ENCODE data around the gene PPFIBP2.
"Not testable (repeated sequence)": the region's sequence is repeated elsewhere in the genome, so short reads cannot be mapped to it uniquely, and the experiment has no call there.

The PPFIBP2 gene

GRCh38 chr11:7651140-7651551 is 137.3 kb downstream of the PPFIBP2 start:
- H3K4me3 ChIP-seq (ENCODE audit: low read depth, low read length): no peak overlapping the region
- TF ChIP-seq CTCF (IDR thresholded peaks at IDR 0.05; ENCODE audit: low read depth, low read length): no peak

GRCh38 chr11:7651700-7652099 is 137.9 kb downstream of the PPFIBP2 start:
- H3K4me3 ChIP-seq (ENCODE audit: low read depth, low read length): no peak overlapping the region
- TF ChIP-seq CTCF (IDR thresholded peaks at IDR 0.05; ENCODE audit: low read depth, low read length): no peak

- no peak overlapping the region for H3K4me3 ChIP-seq (ENCODE audit: low read depth, low read length)
- no peak for TF ChIP-seq CTCF (IDR thresholded peaks at IDR 0.05; ENCODE audit: low read depth, low read length)
Measured at GRCh38 chr11:7654195-7654705, 140.5 kb downstream of the PPFIBP2 start.

DNA sequence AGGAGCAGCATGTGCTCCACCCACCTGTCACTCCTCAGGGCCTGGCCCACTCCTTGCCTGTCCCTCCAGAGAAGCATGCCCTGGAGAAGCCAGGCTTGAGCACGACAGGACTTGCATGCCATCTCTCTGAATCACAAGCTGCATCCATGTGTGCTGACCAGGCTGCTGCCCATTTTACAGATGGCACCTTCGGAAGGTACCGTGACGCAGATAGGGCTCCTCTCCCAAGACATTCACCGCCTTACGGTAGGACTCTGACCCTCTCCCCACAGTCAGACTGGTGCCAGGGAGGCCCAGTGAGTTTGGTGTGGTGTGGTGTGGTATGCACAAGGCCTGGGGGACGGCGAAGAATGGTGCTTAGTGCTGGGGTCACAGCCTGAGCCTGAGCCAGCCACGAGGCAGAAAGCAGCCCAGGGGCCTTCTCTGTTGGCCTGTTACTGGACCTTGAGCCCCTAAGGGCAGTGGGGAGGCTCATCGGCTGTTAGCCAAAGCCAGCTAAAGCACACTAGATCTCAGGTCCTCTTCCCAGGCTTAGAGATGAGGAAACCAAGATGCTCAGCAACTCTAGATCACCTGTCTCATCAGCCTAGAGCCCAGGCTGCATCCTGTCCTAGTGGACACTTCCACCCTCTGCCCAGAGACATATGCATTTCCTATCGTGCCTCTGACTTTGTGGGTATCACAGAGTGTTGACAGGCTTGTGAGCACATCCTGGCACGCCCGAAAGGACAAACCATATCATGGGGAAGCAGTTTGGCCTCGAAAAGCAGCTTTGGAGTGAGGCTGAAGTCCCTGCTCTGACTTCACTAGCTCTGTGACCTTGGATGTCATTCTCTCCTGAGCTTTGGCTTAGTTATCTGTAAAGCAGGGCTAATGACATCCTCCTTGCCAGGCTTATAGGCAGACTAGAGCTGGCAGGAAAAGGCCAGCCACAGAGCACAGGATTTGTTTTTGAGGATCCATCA is 141.7 kb downstream of the PPFIBP2 start:
- TF ChIP-seq CTCF (IDR thresholded peaks at IDR 0.05; ENCODE audit: low read depth, low read length): no peak
- no peak overlapping the region for H3K4me3 ChIP-seq (ENCODE audit: low read depth, low read length)

DNA sequence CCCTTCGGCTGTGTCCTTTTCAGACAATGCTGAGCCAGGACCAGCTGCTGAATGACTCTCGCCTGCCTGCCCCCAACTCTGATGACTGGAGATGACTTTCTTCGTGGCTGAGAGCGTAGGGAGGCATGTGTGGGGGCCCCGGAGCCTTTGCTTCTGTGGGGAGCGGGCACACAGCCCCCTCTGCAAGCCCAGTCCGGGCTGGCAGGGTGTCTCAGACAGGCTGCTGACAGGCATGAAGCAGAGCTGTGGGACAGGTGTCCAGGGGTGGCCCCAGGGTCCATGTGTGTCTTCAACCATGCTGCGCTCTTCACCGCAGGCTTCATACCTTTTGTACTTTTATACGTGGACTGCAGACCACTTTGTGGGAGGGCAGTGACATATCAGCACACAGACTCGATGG is 142.9 kb downstream of the PPFIBP2 start:
- no peak for TF ChIP-seq CTCF (IDR thresholded peaks at IDR 0.05; ENCODE audit: low read depth, low read length)
- no peak overlapping the region for H3K4me3 ChIP-seq (ENCODE audit: low read depth, low read length)

DNA sequence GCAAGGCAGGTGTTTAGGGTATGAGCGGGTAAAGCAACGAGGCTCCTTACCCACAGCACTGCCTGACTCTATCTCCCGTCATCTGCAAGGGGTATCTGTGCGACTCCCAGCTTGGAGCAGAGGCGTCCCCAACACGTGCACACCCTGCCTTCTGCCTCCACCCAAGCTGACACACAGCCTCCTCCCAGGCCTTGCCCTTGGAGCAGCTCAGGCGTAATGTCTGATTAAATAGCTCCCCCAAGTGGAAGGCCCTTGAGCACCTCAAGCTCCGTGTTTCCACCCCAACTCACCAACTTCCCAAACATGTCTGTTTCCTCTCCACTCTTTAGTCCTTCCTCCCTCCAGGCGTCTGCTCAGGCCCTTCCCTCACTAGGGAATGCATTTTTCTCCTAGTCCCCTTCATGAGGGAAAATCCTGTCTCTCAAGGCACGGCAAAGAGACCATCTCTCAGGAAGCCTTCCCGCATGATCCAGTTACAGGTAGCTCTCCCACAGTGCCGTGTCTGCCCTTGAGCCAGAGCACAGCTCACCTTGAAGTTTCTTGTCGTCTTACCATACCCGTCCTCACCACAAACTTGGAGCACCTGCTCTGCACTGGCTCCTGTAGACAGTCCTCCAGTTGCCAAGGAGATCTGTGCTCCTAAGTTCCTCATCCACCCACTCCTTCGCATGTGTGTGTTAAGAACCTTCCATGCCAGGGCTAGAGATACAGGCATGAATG is 143.7 kb downstream of the PPFIBP2 start:
- TF ChIP-seq CTCF (IDR thresholded peaks at IDR 0.05; ENCODE audit: low read depth, low read length): no peak

GRCh38 chr11:7663531-7663930 is 149.7 kb downstream of the PPFIBP2 start:
- not testable (repeated sequence) for H3K4me3 ChIP-seq (ENCODE audit: low read depth, low read length)

More for the DNA sequence above, 143.7 kb downstream of the PPFIBP2 start:
- H3K4me3 ChIP-seq (ENCODE audit: low read depth, low read length): no peak overlapping the region

Measured in WI38 (cell line).